BJ (cell line): ENCODE data around the gene PRSS33. TPM values are rescaled to one million over a fixed set of nuclear protein-coding genes. Genes with fewer than 3 reads are reported as not detected.

Experiments used
- CTCF ChIA-PET: fragments of 350-600 bp; formaldehyde crosslinking; extraction: SDS; loops from one replicate; lab custom pipeline; 2021; ENCODE audit warnings: antibody characterized with exemption, inconsistent platforms; lab: Yijun Ruan, JAX
- POLR2A ChIA-PET: fragments of 300-600 bp; sonication (Branson Sonifier 250); formaldehyde crosslinking; extraction: SDS; loops from one replicate; lab custom pipeline; 2021; ENCODE audit warnings: antibody characterized with exemption; lab: Charles Lee
- DNase-seq: peaks from one replicate; pipeline ENCODE4 v3.0.0-alpha.2; 2011; ENCODE audit warnings: low read depth
- H3K27me3 ChIP-seq: 2 replicates; pipeline ENCODE4 v1.6.0; 2011; ENCODE audit warnings: low read length; ENCODE audit not compliant: control insufficient read depth, insufficient read depth
- H3K36me3 ChIP-seq: 2 replicates; pipeline ENCODE4 v1.5.1; 2011; ENCODE audit warnings: low read length; ENCODE audit not compliant: control insufficient read depth, insufficient read depth
- H3K4me3 ChIP-seq: 2 replicates; pipeline ENCODE4 v1.5.1; 2011; ENCODE audit warnings: low read depth, mild to moderate bottlenecking, control low read depth, low read length
- polyA plus RNA-seq: library from polyadenylated mRNA; depleted of rRNA; stranded (reverse); fragments of >200 nt; gene quantifications from 2 replicates; pipeline ENCODE4 v1.2.3, GENCODE V29; 2011
- TF ChIP-seq, protein P1 (sequence below): IDR thresholded peaks from 2 replicates; pipeline ENCODE4 v1.5.1; 2011; ENCODE audit warnings: low read depth, mild to moderate bottlenecking, control low read depth, inconsistent platforms, low read length, moderate library complexity; ENCODE audit not compliant: insufficient read depth

Gene PRSS33
- polyA plus RNA-seq, 1 experiment: not detected

DNA sequence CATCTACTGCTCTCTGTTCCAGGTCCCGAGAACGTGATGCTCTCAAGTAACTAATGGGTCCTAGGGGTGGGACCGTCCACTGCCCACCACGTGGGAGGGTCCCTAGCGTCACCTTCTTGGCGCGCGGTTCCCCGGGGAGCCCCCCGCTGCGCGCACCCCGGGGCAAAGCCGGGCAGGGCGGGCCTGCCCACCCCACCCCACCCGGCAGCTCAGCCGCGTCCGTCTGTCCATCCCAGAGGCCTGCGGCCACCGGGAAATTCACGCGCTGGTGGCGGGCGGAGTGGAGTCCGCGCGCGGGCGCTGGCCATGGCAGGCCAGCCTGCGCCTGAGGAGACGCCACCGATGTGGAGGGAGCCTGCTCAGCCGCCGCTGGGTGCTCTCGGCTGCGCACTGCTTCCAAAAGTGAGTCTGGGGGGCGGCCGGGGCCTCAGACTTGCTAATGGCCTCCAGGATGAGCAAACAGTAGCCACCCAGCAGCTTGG is 11.4 kb upstream of the PRSS33 start:
- DNase-seq: no peak
- CTCF ChIA-PET: interaction anchor here (1.0 kb wide), 1 partner anchor 14 kb away, joined by 3 read pairs; no protein-coding TSS in a partner anchor
- TF ChIP-seq, protein P1, sequence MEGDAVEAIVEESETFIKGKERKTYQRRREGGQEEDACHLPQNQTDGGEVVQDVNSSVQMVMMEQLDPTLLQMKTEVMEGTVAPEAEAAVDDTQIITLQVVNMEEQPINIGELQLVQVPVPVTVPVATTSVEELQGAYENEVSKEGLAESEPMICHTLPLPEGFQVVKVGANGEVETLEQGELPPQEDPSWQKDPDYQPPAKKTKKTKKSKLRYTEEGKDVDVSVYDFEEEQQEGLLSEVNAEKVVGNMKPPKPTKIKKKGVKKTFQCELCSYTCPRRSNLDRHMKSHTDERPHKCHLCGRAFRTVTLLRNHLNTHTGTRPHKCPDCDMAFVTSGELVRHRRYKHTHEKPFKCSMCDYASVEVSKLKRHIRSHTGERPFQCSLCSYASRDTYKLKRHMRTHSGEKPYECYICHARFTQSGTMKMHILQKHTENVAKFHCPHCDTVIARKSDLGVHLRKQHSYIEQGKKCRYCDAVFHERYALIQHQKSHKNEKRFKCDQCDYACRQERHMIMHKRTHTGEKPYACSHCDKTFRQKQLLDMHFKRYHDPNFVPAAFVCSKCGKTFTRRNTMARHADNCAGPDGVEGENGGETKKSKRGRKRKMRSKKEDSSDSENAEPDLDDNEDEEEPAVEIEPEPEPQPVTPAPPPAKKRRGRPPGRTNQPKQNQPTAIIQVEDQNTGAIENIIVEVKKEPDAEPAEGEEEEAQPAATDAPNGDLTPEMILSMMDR: no peak
- no peaks in the 10 kb centered on the region for H3K36me3 ChIP-seq
- peaks cover 3% of the 10 kb centered on the region; the same call in 1 of the 2 replicates for H3K27me3 ChIP-seq
- H3K4me3 ChIP-seq: no peak overlapping the region
- POLR2A ChIA-PET: no interaction called here

DNA sequence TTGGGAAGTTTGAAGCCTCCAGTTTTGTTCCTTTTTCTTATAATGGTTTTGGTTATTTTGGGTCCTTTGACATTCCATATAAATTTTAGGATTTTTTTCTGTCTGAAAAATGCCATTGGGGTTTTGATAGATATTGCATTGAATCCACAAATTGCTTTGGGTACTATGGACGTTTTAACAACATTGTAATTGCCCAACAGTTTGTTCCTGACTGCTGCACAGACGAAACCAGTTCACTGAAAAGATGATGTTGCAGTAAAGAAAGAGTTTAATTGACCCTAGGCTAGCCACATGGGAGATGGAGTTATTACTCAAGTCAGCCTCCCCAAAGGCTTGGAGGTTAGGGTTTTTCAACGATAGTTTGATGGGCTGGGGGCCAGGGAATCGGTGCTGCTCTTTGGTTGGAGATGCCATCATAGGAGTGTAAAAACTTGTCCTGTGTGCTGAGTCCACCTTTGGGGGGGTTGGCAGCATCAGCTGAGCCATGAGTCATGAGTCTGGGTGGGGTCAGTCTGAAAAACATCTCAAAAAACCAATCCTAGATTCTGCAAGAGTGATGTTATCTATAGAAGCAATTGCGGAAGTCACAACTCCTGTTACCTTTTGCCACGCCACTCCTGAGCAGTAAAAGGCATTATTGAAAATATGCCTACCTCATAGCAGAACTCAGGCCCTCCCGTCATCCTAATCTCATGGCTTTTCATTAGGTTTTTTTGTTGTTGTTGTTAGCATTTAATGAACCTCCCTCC is 8.2 kb upstream of the PRSS33 start:
- ChIA-PET POLR2A (no interaction called here), CTCF (no interaction called here)
- peaks cover 8% of the 10 kb centered on the region for H3K27me3 ChIP-seq
- TF ChIP-seq, protein P1: no peak
- no peak overlapping the region for H3K4me3 ChIP-seq
- no peaks in the 10 kb centered on the region for H3K36me3 ChIP-seq
- DNase-seq: no peak

DNA sequence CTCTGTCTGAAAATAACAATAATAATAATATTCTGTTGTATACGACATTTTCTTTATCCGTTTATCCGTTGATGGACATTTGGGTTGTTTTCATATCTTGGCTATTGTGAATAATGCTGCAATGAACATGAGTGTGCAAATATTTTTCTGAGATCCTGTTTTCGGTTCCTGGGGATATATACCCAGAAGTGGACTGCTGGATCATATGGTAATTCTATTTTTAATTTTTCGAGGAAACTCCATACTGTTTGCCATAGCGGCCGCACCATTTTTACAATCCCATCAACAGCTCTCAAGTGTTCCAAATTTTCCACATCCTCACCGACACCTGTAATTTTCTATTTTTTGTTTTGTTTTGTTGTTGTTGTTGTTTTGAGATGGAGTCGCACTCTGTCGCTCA is 5.6 kb upstream of the PRSS33 start:
- H3K4me3 ChIP-seq: no peak overlapping the region
- POLR2A ChIA-PET: no interaction called here
- H3K27me3 ChIP-seq: peaks cover 17% of the 10 kb centered on the region

DNA sequence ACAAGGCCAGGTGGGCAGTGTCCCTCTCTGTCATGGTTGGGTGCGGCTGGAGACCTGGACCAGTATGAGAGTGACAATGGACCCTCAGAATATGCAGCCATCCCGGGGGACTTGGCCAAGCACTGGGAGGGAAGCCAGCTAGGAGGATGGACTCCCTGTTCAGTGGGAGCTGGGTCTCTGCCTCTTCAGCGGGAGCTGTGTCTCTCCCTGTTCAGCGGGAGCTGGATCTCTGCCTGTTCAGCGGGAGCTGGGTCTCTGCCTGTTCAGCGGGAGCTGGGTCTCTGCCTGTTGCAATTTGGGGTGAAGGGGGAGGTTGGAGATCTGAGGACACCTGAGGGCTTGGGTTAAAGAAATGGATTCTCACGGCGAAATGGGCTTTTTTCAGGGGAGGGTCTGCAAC is 3.8 kb upstream of the PRSS33 start:
- CTCF ChIA-PET: no interaction called here
- no peak overlapping the region for H3K4me3 ChIP-seq
- H3K27me3 ChIP-seq: peaks cover 23% of the 10 kb centered on the region
- POLR2A ChIA-PET: no interaction called here
- no peak for DNase-seq
- no peaks in the 10 kb centered on the region for H3K36me3 ChIP-seq
- TF ChIP-seq, protein P1: no peak

More for the DNA sequence above, 5.6 kb upstream of the PRSS33 start:
- TF ChIP-seq, protein P1: no peak
- CTCF ChIA-PET: interaction anchor here (1.5 kb wide), 1 partner anchor 14 kb away, joined by 4 read pairs; no protein-coding TSS in a partner anchor
- H3K36me3 ChIP-seq: no peaks in the 10 kb centered on the region
- no peak for DNase-seq

DNA sequence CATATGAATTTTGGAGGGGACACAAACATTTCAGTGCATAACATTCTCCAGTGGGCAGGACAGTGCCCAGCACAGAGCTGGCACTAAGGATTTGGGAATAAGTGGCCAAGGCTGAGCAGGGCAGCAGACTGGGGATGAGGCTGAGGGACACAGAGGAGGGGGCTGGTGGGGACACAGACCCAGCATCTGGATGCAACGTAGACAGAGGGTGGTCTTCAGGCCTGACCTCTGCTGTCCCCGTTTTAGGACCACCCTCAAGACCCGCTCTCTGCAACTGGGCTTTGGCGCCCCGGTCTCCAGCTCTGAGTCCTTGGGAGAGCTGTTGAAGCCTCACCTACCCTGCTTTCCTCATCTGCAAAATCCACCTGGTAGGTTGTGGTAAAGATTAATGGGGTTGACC is 3.3 kb upstream of the PRSS33 start:
- TF ChIP-seq, protein P1: no peak
- no peak overlapping the region for H3K4me3 ChIP-seq
- CTCF ChIA-PET: no interaction called here
- H3K36me3 ChIP-seq: no peaks in the 10 kb centered on the region
- POLR2A ChIA-PET: no interaction called here
- peaks cover 28% of the 10 kb centered on the region for H3K27me3 ChIP-seq
- DNase-seq: no peak
